Body of pancreas (tissue), 4 donors: ENCODE data around the gene MSMO1.

Experiments
- POLR2A ChIP-seq, 3 donors: fragments of 450-650 bp; IDR thresholded peaks; one replicate each; pipeline ENCODE4 v1.6.1; 2016; ENCODE audit warnings: antibody characterized with exemption in 3 of 3, mild to moderate bottlenecking in 2 of 3
- TF ChIP-seq, protein P1 (sequence below), 7 experiments: fragments of 450-650 bp in 4 of 7; fragments of 200-600 bp in 3 of 7; sonication (generic) in 3 of 7; IDR thresholded peaks; one replicate each; pipeline ENCODE4 v1.5.1; 2016 to 2019; ENCODE audit warnings: antibody characterized with exemption in 7 of 7

DNA sequence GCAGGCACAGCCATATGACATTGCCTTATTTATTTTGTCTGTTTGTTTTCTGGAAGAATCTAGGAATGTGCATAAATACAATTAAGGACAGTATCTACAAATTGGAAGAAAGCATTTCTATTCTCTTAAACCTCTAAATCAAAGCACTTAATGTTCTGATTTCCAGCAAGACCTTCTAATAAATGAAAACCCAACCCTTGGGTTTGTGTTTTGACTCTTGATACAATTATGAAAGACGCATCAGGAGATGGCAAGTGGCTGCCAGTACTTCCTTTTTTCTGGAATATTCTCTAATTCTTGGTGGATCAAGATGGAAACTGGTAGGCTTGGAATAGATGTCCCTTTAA lies 50.9 kb downstream of the MSMO1 start:
- TF ChIP-seq POLR2A (IDR thresholded peaks at IDR 0.05), result no peak
- TF ChIP-seq, protein P1, sequence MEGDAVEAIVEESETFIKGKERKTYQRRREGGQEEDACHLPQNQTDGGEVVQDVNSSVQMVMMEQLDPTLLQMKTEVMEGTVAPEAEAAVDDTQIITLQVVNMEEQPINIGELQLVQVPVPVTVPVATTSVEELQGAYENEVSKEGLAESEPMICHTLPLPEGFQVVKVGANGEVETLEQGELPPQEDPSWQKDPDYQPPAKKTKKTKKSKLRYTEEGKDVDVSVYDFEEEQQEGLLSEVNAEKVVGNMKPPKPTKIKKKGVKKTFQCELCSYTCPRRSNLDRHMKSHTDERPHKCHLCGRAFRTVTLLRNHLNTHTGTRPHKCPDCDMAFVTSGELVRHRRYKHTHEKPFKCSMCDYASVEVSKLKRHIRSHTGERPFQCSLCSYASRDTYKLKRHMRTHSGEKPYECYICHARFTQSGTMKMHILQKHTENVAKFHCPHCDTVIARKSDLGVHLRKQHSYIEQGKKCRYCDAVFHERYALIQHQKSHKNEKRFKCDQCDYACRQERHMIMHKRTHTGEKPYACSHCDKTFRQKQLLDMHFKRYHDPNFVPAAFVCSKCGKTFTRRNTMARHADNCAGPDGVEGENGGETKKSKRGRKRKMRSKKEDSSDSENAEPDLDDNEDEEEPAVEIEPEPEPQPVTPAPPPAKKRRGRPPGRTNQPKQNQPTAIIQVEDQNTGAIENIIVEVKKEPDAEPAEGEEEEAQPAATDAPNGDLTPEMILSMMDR (IDR thresholded peaks at IDR 0.05), result no peak
